Measurements from ENCODE around the gene NOS1AP.

NOS1AP gene

GRCh38 chr1:162068301-162068700 lies 1.2 kb upstream of the NOS1AP start:
- ChIA-PET CTCF (no interaction called here), POLR2A (interaction anchor here (0.8 to 1.2 kb wide), 2 partner anchors 19 to 78 kb away, joined by 3 read pairs; no protein-coding TSS in a partner anchor)
- no peak for DNase-seq (ENCODE audit: extremely low spot score)
- TF ChIP-seq CTBP1 (IDR thresholded peaks at IDR 0.05; ENCODE audit: borderline replicate concordance): no peak

GRCh38 chr1:162070094-162070748 lies 730 bp downstream of the NOS1AP start:
- TF ChIP-seq L3MBTL2 (conservative IDR thresholded peaks at IDR 0.05) (no peak), TARDBP (IDR thresholded peaks at IDR 0.05) (no peak), HDGF (IDR thresholded peaks at IDR 0.05; ENCODE audit: borderline replicate concordance) (no peak), PKNOX1 (IDR thresholded peaks at IDR 0.05) (no peak), SUZ12 (IDR thresholded peaks at IDR 0.05) (no peak), ZNF384 (IDR thresholded peaks at IDR 0.05) (no peak)
- ChIA-PET CTCF (interaction anchor here (0.7 to 1.2 kb wide), 2 partner anchors 97 to 405 kb away, joined by 3 to 6 read pairs; no protein-coding TSS in a partner anchor), POLR2A (interaction anchor here (0.8 kb wide), 1 partner anchor 14 kb away, joined by 4 read pairs; no protein-coding TSS in a partner anchor)
- no peak for DNase-seq (ENCODE audit: extremely low spot score)

GRCh38 chr1:162070825-162071224 lies 1.3 kb downstream of the NOS1AP start:
- ChIA-PET POLR2A (no interaction called here), CTCF (interaction anchor here (0.7 kb wide), 1 partner anchor 405 kb away, joined by 6 read pairs; no protein-coding TSS in a partner anchor)
- DNase-seq (ENCODE audit: extremely low spot score): no peak
- TF ChIP-seq SP1 (IDR thresholded peaks at IDR 0.05) (no peak), NFRKB (IDR thresholded peaks at IDR 0.05) (no peak), LEF1 (IDR thresholded peaks at IDR 0.05; ENCODE audit: borderline replicate concordance) (no peak), FOXM1 (IDR thresholded peaks at IDR 0.05; ENCODE audit: borderline replicate concordance) (no peak), PKNOX1 (IDR thresholded peaks at IDR 0.05) (no peak)

GRCh38 chr1:162072740-162073139 lies 3.2 kb downstream of the NOS1AP start:
- TF ChIP-seq FOXM1 (IDR thresholded peaks at IDR 0.05; ENCODE audit: borderline replicate concordance): no peak
- TF ChIP-seq PKNOX1 (IDR thresholded peaks at IDR 0.05): no peak
- TF ChIP-seq ARNT (IDR thresholded peaks at IDR 0.05): no peak
- no peak for TF ChIP-seq LEF1 (IDR thresholded peaks at IDR 0.05; ENCODE audit: borderline replicate concordance)
- TF ChIP-seq L3MBTL2 (conservative IDR thresholded peaks at IDR 0.05): no peak
- TF ChIP-seq NFRKB (IDR thresholded peaks at IDR 0.05): no peak
- no peak for TF ChIP-seq CTBP1 (IDR thresholded peaks at IDR 0.05; ENCODE audit: borderline replicate concordance)
- TF ChIP-seq HDGF (IDR thresholded peaks at IDR 0.05; ENCODE audit: borderline replicate concordance): no peak
- TF ChIP-seq FOXA1 (IDR thresholded peaks at IDR 0.05): no peak
- TF ChIP-seq TARDBP (IDR thresholded peaks at IDR 0.05): no peak
- no peak for TF ChIP-seq ELF4 (IDR thresholded peaks at IDR 0.05)
- no peak for TF ChIP-seq SP1 (IDR thresholded peaks at IDR 0.05)
- CTCF ChIA-PET: no interaction called here
- POLR2A ChIA-PET: interaction anchor here (0.6 kb wide), 1 partner anchor 22 kb away, joined by 3 read pairs; no protein-coding TSS in a partner anchor
- no peak for DNase-seq (ENCODE audit: extremely low spot score)

- DNase-seq (ENCODE audit: extremely low spot score): no peak
- ChIA-PET CTCF (no interaction called here), POLR2A (no interaction called here)
- TF ChIP-seq PKNOX1 (IDR thresholded peaks at IDR 0.05) (no peak), ZNF384 (IDR thresholded peaks at IDR 0.05) (no peak)
Observed at GRCh38 chr1:162074276-162075005, 5.0 kb downstream of the NOS1AP start.

GRCh38 chr1:162075862-162076261 lies 6.4 kb downstream of the NOS1AP start:
- ChIA-PET CTCF (no interaction called here), POLR2A (no interaction called here)
- no peak for DNase-seq (ENCODE audit: extremely low spot score)
- no peak for TF ChIP-seq NFRKB (IDR thresholded peaks at IDR 0.05)
- TF ChIP-seq BHLHE40 (IDR thresholded peaks at IDR 0.05; ENCODE audit: borderline replicate concordance): no peak
- TF ChIP-seq HDGF (IDR thresholded peaks at IDR 0.05; ENCODE audit: borderline replicate concordance): no peak
- TF ChIP-seq TARDBP (IDR thresholded peaks at IDR 0.05): no peak
- TF ChIP-seq ARNT (IDR thresholded peaks at IDR 0.05): no peak
- TF ChIP-seq SP1 (IDR thresholded peaks at IDR 0.05): no peak
- TF ChIP-seq ELF4 (IDR thresholded peaks at IDR 0.05): no peak
- no peak for TF ChIP-seq SUZ12 (IDR thresholded peaks at IDR 0.05)
- TF ChIP-seq LEF1 (IDR thresholded peaks at IDR 0.05; ENCODE audit: borderline replicate concordance): no peak
- TF ChIP-seq FOXA1 (IDR thresholded peaks at IDR 0.05): no peak
- no peak for TF ChIP-seq CTBP1 (IDR thresholded peaks at IDR 0.05; ENCODE audit: borderline replicate concordance)
- TF ChIP-seq FOXK2 (IDR thresholded peaks at IDR 0.05): no peak
- no peak for TF ChIP-seq L3MBTL2 (conservative IDR thresholded peaks at IDR 0.05)
- TF ChIP-seq PKNOX1 (IDR thresholded peaks at IDR 0.05): no peak
- no peak for TF ChIP-seq ZNF384 (IDR thresholded peaks at IDR 0.05)
- TF ChIP-seq FOXM1 (IDR thresholded peaks at IDR 0.05; ENCODE audit: borderline replicate concordance): no peak
